HG02571 (cell line): Measurements from ENCODE around the gene FMR1.

Experiments used
- ATAC-seq: cut with Tn5 transposase; IDR thresholded peaks from one replicate; pipeline ENCODE4 v1.9.1; 2021; ENCODE audit warnings: mild to moderate bottlenecking, moderate library complexity; ENCODE audit not compliant: unreplicated experiment

The FMR1 gene

GRCh38 chrX:147914591-147914990 is 2.9 kb downstream of the FMR1 start:
- ATAC-seq = no peak

GRCh38 chrX:147916375-147916968 is 4.8 kb downstream of the FMR1 start:
- no peak for ATAC-seq

GRCh38 chrX:147917700-147918695 is 6.3 kb downstream of the FMR1 start:
- ATAC-seq = peak; percentile 78

- no peak for ATAC-seq
These were observed 8.5 kb downstream of the FMR1 start for GRCh38 chrX:147920161-147920666.

GRCh38 chrX:147923605-147924004 is 11.9 kb downstream of the FMR1 start:
- no peak for ATAC-seq

- ATAC-seq = no peak
These were observed 15.5 kb downstream of the FMR1 start for GRCh38 chrX:147927256-147927655.

- ATAC-seq = no peak
These were observed 22.1 kb downstream of the FMR1 start for GRCh38 chrX:147933815-147934214.

GRCh38 chrX:147935156-147935758 is 23.5 kb downstream of the FMR1 start:
- no peak for ATAC-seq

- no peak for ATAC-seq
These were observed 33.6 kb downstream of the FMR1 start for GRCh38 chrX:147945286-147945685.

- ATAC-seq = no peak
These were observed 36.8 kb downstream of the FMR1 start for GRCh38 chrX:147948531-147948930.

- no peak for ATAC-seq
These were observed 38.6 kb downstream of the FMR1 start for GRCh38 chrX:147950352-147950751.

- ATAC-seq = no peak
These were observed 42.3 kb downstream of the FMR1 start for GRCh38 chrX:147953976-147954375.

GRCh38 chrX:147957291-147957690 is 45.6 kb downstream of the FMR1 start:
- no peak for ATAC-seq

GRCh38 chrX:147958291-147958690 is 46.6 kb downstream of the FMR1 start:
- no peak for ATAC-seq

- no peak for ATAC-seq
These were observed 49.0 kb downstream of the FMR1 start for GRCh38 chrX:147960722-147961121.

GRCh38 chrX:147962476-147962875 is 50.8 kb downstream of the FMR1 start:
- ATAC-seq = no peak

GRCh38 chrX:147978931-147979330 is 67.2 kb downstream of the FMR1 start:
- ATAC-seq = no peak

- no peak for ATAC-seq
These were observed 69.5 kb downstream of the FMR1 start, which contains the start of gene FMR1NB for GRCh38 chrX:147981038-147981752. FMR1NB (plus strand) TSS chrX:147981337; CDS start chrX:147981403, 66 bp downstream.
